GM18498 (cell line): Measurements from ENCODE around the gene PLCXD3.
A peak's percentile ranks its signal among the peaks of the same experiment; 100 is the strongest.
"Not testable (repeated sequence)": the region's sequence is repeated elsewhere in the genome, so short reads cannot be mapped to it uniquely, and the experiment has no call there.

Experiments
- ATAC-seq: cut with Tn5 transposase; IDR thresholded peaks from one replicate; pipeline ENCODE4 v1.9.1; 2021; ENCODE audit warnings: mild to moderate bottlenecking, moderate library complexity; ENCODE audit not compliant: unreplicated experiment

Gene PLCXD3

DNA sequence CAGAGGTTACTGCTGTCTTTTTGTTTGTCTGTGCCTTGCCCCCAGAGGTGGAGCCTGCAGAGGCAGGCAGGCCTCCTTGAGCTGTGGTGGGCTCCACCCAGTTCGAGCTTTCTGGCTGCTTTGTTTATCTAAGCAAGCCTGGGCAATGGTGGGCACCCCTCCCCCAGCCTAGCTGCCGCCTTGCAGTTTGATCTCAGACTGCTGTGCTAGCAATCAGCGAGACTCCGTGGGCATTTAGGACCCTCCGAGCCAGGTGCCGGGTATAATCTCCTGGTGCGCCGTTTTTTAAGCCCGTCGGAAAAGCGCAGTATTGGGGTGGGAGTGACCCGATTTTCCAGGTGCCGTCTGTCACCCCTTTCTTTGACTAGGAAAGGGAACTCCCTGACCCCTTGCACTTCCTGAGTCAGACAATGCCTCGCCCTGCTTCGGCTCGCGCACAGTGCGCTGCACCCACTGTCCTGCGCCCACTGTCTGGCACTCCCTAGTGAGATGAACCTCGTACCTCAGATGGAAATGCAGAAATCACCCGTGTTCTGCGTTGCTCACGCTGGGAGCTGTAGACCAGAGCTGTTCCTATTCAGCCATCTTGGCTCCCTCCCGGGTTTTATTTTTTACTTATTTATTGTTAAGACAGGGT, 16.8 kb downstream of the PLCXD3 start:
- ATAC-seq = not testable (repeated sequence)

DNA sequence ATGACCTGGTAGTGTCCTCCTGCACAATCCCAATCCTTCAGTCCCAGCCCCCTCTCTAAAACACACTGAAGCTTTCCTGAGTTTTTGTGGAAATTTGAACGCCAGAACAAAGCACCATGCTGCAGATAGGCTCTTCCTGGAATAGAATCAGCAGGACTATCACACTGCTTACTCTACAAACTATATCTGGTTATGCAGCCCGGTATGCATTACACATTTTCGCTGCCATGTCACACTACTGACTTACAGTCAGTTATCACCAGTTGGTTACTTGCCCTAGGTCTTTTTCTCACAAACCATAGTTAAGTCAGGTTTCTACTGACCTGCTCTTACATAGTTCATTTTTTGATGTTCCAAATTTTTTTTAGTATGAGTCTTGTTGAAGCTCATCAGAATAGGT, 24.9 kb downstream of the PLCXD3 start:
- no peak for ATAC-seq

DNA sequence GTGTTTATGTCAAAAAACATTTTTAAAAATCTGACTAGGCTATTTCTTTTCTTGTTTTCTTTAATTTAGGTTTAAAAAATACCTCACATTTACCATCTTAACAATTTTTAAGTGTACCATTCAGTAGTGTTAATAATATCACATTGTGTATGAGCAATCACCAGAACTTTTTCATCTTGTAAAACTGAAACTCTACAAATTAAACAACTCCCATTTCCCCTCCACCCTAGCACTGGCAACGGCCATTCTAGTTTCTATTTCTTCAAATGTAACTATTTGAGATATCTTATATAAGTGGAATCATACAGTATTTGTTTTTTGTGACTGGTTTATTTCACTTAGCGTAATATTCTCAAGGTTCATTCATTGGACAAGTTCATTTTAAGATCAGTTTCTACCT, 27.7 kb downstream of the PLCXD3 start:
- peak; percentile 60 for ATAC-seq

DNA sequence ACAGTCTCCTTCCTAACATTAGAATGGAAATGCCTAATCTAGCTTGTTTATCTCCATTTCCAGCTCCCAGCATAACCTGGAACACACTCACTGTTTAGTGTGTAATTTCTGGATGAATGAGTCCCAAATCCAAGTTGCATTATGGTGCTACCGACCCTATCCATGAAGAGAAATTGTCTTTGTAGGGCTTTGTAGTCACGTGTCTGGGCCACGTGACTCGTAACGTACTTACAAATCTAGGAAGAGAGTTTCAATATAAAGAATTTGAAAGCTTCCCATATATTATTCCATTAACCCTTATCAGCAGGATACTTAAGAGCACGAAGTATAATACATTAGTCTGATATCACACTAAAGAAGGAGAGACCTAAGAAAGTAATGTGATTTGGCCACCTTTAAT, 28.2 kb downstream of the PLCXD3 start:
- no peak for ATAC-seq

DNA sequence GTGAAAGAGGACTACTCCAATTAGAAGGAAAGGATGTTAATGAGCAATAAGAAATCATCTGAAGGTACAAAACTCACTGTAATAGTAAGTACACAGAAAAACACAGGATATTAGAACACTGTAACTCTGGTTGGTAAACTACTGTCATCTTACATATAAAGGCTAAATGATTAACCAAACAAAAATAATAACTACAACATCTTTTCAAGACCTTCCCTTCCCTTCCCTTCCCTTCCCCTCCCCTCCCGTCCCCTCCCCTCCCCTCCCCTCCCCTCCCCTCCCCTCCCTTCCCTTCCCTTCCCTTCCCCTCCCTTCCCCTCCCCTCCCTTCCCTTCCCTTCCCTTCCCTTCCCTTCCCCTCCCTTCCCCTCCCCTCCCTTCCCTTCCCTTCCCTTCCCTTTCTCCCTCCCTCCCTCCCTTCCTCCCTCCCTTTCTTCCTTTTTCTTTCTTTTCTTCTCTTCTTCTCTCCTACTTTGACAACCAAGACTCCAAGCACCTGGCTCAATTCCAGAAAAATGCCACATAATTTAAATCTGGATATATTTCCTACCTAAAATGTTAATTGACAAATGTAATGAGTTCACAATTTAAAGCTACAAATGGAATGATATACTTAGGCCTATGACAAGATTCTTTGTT, 38.7 kb downstream of the PLCXD3 start:
- not testable (repeated sequence) for ATAC-seq

DNA sequence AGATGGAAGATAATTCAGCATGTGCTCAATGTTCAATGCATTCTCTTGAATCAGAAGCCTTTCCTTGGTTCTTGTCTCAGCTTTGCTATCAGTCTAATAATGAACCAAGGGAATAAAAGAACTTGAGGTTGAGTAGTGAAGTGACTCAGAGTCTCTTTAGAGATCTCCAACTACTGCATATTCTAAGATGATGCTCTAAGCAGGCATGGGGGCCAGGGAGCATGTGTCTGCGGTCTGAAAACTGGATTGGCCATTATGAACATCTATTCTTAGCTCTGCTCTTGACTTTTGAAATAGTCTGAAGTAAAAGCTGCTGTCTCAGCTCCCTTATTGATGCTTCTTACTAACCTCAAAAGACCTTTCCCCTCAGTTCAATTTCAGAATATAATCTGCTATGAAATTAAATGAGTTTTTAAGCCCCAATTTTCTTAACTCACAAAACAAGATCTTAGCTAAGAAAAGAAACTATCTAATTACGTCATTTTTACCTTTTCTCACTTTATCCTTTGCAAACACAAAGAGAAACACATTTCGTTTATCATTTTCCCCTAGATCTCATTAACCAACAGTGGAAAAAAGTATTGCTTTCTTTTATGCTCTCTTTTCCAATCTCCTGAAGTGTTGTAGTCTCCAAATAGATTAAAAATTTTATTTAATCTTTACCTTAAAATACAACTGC, 44.8 kb downstream of the PLCXD3 start:
- ATAC-seq = no peak

DNA sequence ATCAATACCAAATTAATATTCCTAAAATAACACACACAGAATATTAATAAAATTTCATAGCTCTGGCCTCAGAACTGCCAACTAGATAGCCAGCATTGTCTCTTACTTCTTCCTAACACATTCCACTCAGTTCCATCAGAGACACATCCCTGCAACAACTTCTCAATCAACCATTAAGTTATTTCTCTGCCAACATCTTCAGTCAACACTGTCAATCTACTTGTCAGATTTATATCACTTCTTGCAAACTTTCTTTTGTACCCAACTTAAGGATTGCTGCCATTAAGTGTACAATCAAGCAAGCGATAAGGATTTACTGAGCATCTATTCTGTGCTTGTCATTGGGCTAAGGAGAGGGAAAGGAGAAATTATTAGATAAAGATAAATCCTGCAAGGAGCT, 50.8 kb downstream of the PLCXD3 start:
- ATAC-seq = no peak

DNA sequence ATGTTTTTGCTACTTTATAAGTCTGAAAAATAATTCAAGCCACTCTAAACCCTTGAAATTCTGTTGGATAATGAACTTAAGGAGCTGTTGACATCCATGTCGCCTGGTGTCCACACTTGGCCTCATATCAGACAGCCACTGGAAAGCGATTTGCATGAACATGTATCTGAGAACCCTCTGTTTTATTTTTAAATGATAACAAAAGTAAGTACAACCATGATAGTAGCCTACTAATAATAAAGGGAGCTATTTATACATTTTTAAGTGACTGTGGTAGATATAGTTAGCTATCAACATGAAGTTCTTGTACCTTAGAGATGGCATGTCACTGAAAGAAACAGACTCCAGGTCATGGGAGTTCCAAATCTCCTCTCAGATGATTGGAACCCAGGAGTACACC, 53.3 kb downstream of the PLCXD3 start:
- no peak for ATAC-seq

DNA sequence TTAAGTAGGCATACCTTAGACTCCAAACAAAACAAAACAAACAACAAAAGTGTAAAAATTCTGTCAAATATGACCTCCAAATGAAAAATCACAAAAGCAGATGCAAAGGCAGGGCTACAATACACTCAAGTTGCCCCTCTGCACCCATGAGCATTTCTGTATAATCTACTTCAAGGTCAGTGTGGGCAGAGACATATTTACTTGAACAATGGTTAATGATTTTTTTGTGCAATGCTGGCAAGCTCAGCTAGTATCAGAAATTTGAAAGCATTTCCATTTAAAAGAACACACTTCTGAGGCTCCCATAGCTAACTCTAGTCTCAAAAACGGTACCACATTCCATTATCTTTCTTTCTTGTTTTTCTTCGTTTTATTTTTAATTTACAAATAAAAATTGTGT, 57.9 kb downstream of the PLCXD3 start:
- ATAC-seq = no peak

DNA sequence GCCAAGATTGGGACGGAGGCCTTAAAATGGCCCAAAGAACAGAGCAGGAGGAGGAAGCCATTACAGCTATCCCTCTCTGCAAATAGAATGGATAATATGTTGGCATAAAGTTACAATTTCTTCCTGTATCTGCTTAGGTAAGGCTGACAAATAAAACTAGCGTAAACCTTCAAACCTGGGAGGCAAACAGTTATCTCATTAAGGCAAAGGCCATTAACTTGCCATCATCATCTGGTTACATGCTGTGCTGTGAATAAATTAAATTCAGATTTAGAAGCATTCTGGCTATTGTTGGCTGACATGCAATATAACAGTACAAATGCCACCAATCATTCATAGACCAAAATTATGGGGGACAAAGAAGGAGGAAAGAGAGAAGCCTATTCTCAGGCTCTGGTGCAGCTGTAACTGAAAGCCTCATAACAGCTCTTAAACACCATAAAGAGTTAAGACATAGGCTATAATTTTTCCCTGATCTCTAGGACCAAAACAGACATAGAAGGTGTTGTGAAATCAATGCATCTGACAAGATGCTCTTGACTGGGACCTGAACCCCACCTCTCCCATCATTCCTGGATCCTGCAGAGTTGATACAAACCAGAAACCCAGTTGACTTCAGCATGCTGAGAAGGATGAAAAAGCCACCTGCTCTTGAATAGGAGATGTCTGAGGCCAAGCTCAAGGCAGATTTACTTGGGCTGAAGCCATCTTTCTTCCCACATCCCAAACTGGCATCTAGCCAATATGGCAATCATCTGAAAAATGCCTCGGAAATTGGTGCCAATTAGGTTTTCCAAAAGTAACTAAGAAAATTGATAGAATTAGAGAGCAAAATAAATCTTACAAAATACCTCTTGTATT, 62.5 kb downstream of the PLCXD3 start:
- ATAC-seq = no peak

DNA sequence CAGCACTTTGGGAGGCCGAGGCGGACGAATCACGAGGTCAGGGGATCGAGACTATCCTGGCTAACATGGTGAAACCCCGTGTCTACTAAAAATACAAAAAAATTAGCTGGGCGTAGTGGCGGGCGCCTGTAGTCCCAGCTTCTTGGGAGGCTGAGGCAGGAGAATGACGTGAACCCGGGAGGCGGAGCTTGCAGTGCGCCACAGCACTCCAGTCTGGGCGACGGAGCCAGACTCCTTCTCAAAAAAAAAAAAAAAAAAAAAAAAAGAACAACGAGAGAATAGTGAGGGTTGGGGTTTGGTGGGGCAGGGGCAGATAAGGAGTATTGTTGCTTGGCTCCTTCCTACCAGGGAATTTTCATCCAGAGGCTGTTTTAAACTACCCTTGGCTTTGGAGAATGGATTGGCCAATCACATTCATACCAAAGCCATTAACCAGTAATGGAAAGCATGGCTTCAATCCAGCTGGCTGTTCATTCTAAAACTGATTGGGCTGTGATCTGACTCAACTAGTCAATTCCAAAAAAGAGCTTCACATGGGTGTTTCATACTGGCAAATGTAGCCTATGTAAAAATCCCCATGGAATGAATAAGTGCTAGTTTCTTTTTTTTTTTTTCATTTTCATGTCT, 64.4 kb downstream of the PLCXD3 start:
- no peak for ATAC-seq

DNA sequence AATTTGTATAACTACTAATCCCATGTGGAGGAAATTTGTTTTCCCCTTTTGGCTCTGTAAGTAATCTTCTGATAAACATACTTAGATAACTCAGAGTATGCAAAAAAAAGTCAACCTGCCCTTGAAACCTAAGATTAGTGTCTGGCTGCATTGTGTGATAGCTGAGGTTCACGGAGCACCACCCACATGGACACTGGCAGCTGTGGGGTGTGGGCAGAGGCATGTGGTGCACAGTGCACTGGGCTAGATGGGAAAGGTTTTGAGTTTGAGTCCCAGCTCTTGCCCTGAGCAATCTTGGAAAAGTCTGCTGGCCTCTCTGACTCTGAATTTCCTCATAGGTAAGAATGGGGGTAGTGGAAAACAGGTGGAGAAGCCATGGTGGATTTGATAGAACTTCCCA, 75.1 kb downstream of the PLCXD3 start:
- ATAC-seq = no peak

DNA sequence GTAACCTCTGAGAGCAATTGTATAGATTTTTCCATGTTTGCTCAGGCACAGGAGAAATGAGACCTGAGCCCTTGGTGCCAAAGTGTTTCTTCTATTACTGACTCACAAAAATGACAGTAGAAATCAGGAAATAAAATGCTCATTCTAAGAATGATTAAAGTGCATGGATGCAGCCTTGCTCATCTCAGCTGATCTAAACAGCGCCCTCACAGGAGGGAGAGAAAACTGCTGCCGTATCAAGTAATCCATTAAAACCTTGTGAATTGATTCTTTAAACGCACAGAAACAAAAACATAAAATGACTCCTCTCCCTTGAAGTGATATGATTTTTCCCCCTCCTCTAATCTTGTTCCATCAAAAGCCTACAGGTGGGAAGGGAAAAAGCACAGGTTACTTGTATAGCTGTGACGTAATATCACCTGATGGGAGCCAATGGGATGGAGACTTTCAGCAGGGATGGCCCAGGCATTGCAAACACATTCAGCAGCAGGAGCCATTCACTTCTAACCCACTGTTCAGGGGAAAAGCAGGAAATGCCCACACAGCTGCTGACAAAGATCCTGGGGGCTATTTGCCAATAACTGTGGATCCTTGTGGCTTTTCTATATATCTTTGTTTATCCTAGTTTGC, 76.7 kb downstream of the PLCXD3 start:
- no peak for ATAC-seq

DNA sequence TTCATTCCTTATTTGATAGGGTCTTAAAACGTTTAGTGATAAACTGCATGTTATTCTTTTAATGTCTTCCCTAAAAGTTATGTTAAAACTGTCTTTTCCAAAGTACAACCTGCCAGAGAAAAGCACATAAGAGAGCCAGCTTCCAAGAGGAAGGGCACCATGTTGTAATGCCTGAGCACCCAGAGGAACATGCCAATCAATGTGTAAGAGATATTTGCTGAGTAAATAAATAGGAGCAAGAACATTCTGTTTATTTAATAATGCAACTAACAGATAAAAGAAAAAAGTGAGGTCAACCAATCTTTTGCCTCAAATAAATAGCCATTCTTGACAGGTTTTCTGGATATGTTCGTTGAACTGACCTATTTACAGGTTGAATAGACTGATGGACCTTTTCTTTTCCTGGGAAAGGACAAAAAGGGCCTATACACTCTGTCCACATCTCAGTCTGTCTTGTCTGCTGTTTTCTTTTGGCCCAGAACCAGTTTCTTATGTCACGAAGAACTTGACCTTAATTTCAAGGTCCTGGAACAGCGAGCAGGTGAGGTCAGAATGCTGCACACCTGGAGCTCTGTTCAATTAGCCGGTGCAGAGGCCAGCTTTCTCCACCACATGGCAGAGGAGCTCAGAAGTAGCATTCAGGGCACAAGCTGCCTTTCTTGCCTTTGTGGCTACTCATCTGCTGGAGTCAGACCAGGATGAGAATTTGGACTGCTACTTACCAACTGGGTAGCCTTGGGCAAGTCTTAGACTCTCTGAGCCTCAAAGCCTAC, 77.7 kb downstream of the PLCXD3 start:
- no peak for ATAC-seq

DNA sequence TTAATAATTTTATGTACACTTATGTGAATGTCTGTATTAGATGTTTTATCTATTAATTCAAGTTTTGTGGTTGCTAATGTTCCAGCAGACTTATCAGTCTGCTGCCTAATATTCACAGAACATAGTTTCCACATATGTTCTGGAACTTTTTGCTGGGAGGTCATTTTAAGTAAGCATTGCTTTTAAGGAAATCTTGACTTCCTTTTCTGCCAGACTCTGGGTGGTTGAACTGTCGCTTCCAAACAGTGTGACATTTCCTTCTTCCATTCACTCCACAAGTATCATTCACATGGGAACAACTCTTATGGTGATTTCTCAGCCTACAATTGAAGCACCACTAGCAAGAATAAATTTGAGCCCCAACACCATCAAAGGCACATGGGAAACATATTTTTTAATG, 82.9 kb downstream of the PLCXD3 start:
- ATAC-seq = no peak

DNA sequence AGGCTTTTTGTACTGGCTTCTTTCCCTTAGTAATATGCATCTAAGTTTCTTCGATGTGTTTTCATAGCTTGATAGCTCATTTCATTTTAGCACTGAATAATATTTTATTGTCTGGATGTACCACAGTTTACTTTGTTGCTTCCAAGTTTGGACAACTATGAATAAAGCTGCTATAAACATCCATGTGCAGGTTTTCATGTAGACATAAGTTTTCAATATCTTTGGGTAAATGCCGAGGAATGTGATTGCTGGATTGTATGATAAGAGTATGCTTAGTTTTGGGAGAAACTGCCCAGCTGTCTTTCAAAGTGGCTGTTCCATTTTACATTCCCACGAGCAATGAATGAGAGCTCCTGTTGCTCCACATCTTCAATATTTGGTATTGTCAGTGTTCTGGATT, 84.7 kb downstream of the PLCXD3 start:
- ATAC-seq = no peak

DNA sequence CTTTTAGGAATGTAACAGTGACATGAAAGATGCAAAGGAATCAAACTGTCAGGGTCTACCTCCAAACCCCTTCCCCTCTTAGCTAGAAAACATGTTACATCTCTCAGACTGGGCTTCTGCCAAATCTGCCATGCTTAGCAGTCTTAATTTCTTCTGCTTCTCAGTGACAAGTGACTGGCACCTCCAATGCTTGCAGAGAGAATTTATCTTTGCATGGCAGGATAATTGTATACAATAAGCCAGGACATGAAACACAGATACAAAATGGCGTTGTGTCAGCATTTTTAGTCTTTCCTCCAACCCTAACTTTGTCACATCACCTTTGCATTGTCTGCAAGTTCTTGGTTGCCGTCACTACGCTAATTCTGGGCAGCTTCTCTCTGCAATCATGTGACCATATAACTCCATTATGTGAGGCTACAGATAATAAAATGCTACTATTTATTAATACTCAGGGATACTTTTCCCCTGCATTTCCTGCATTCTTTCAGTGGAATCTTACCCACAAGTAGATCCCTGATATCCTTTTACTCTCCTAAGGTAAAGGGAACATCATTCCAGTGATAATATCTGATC, 89.8 kb downstream of the PLCXD3 start:
- no peak for ATAC-seq

DNA sequence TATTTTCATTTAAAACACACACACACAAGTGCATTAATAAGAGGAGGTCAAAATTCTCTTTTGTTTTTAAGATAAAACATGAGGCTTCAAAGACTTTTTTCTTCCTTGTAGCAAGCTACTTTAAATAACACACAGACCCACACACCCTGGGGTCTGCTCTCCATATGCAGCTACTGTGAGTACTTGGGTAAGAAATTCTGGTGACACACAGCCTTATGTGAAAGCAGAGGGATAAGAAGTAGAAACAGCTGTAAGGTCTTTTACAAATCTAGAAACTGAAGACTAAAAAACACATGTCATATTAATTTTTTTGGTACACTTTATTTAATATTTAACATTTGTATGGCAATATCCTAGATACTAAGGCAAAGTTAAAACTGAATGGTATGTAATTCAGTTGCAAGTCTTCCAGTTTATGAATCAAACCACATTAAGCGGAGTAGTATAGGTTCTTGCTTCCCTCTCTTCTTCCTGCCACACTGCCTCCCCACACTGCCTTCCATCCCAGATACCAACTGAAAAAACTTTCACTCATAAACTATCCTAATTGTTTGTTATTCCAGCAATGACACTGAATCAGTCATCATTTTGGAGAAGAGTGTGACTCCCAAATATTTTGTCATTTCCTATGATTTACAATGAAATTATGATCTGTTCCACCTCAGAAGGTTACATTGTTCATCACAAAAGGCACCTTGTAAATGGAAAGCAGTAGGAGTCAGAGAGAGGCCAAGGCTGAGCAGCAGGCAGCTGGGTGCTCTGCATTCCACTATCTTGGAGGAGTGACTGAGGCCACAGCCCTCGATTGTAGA, 92.0 kb downstream of the PLCXD3 start:
- ATAC-seq = no peak

DNA sequence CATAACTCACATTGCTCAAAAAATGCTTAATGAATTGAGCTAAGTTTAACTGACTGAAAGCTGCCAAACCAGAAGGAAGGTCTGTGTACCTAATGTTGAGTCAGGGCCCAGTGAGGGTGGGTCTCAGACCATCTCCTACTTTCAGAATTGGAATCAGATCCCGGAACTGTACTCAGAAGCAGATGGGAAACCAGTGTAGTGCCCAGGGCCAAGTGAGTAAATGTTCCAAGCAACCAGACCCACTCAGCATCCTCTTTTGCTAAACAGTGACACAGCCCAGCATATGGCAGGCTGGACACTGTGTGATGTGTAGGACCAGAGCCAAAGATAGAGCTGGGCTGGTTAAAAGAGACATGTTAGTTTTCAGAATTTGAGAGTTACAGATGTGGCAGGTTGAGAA, 94.1 kb downstream of the PLCXD3 start:
- no peak for ATAC-seq
